Progenitor cell of endocrine pancreas (in vitro differentiated cells): ENCODE data around the gene PDZD8. TPM values are rescaled to one million over a fixed set of nuclear protein-coding genes. Genes with fewer than 3 reads are reported as not detected.

Source experiments
- DNase-seq: peaks from one replicate; pipeline ENCODE4 v3.0.0; 2021; ENCODE audit warnings: low spot score; ENCODE audit not compliant: unreplicated experiment
- H3K27ac Mint-ChIP-seq: 2 replicates; pipeline ENCODE4 v1.8.0; 2021; ENCODE audit warnings: mild to moderate bottlenecking, moderate library complexity, mixed read lengths
- H3K27me3 Mint-ChIP-seq: 2 replicates; pipeline ENCODE4 v1.8.0; 2021; ENCODE audit warnings: mixed read lengths
- H3K36me3 Mint-ChIP-seq: 2 replicates; pipeline ENCODE4 v1.8.0; 2022; ENCODE audit warnings: mixed read lengths; ENCODE audit not compliant: insufficient read depth
- H3K4me1 Mint-ChIP-seq: 2 replicates; pipeline ENCODE4 v1.8.0; 2021; ENCODE audit warnings: low read depth, mixed read lengths
- H3K4me3 Mint-ChIP-seq: 2 replicates; pipeline ENCODE4 v1.8.0; 2021; ENCODE audit warnings: low read depth, mild to moderate bottlenecking, moderate library complexity, mixed read lengths
- H3K9me3 Mint-ChIP-seq: 2 replicates; pipeline ENCODE4 v1.8.0; 2021; ENCODE audit warnings: low read depth, mixed read lengths
- total RNA-seq: library from RNA; stranded (reverse); gene quantifications from 2 replicates; pipeline ENCODE4 v1.2.1, GENCODE V29; 2021
- TF ChIP-seq, protein P1 (sequence below): fragments of 200-600 bp; sonication (generic); IDR thresholded peaks from one replicate; pipeline ENCODE4 v1.5.0; 2021; ENCODE audit warnings: antibody characterized with exemption, mild to moderate bottlenecking; ENCODE audit not compliant: unreplicated experiment

PDZD8 gene
- total RNA-seq, 1 donor from 2014 or later = 28.6 TPM

DNA sequence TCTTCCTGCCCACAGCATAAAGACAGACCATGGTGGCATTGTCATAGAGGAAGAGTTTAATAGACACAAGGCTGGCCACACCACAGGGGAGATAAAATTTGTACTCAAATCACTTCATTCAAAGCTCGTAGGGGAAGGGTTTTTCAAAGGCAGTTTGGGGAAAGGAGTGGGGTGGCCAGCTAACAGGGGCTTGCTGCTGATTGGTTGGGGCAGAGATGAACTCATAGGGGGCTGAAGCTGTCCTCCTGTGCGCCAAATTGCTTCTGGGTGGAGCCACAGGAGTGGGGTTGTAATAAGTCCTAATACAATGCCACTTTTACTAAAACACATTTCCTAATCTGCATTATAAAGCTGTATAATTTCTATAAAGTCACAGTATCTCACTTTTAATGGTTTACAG lies 22.5 kb downstream of the PDZD8 start:
- TF ChIP-seq, protein P1, sequence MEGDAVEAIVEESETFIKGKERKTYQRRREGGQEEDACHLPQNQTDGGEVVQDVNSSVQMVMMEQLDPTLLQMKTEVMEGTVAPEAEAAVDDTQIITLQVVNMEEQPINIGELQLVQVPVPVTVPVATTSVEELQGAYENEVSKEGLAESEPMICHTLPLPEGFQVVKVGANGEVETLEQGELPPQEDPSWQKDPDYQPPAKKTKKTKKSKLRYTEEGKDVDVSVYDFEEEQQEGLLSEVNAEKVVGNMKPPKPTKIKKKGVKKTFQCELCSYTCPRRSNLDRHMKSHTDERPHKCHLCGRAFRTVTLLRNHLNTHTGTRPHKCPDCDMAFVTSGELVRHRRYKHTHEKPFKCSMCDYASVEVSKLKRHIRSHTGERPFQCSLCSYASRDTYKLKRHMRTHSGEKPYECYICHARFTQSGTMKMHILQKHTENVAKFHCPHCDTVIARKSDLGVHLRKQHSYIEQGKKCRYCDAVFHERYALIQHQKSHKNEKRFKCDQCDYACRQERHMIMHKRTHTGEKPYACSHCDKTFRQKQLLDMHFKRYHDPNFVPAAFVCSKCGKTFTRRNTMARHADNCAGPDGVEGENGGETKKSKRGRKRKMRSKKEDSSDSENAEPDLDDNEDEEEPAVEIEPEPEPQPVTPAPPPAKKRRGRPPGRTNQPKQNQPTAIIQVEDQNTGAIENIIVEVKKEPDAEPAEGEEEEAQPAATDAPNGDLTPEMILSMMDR = no peak
- no peak for DNase-seq
- Mint-ChIP-seq H3K27me3 (no peaks in the 10 kb centered on the region), H3K4me1 (peaks cover 24% of the 10 kb centered on the region), H3K4me3 (no peak overlapping the region), H3K36me3 (no peaks in the 10 kb centered on the region), H3K27ac (no peak overlapping the region), H3K9me3 (no peaks in the 10 kb centered on the region)

DNA sequence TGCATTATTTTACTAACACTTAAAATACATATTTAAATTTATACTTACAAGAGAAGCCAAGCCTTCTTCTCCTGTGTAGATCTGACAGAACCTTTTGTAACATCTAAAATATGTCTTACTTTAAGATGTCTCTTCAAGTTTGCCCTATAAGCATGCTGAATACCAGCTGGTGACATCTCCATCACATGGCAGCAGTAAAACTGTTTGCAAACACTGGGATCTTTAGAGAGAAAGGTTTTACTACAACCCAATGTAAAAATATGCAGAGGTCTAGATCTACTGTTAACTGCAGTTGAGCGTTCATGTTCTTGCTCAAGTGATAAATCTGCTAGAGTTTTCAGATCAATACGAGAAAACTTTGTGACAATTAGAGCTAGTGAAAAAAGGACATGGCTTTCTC lies 23.2 kb downstream of the PDZD8 start:
- Mint-ChIP-seq H3K36me3 (no peaks in the 10 kb centered on the region), H3K4me3 (no peak overlapping the region), H3K9me3 (no peaks in the 10 kb centered on the region), H3K4me1 (peaks cover 31% of the 10 kb centered on the region), H3K27ac (no peak overlapping the region), H3K27me3 (no peaks in the 10 kb centered on the region)
- TF ChIP-seq, protein P1 = no peak
- DNase-seq = no peak

DNA sequence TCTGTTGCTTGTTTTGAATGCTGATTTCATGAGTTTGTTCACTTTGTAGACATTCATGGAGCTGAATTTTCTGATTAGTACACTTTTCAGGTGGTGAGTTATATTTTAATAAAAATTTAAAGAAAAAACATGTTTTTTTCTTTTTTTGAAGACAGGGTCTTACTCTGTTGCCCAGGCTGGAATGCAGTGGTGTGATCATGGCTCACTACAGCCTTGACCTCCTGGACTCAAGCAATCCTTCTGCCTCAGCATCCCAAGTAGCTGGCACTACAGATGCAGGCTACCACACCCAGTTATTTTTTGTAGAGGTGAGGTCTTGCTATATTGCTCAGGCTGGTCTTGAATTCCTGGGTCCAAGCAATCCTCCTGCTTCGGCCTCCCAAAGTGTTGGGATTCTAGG lies 23.7 kb downstream of the PDZD8 start:
- H3K9me3 Mint-ChIP-seq = no peaks in the 10 kb centered on the region
- no peak for DNase-seq
- no peaks in the 10 kb centered on the region for H3K27me3 Mint-ChIP-seq
- no peak overlapping the region for H3K27ac Mint-ChIP-seq
- TF ChIP-seq, protein P1 = no peak
- H3K4me3 Mint-ChIP-seq = no peak overlapping the region
- H3K36me3 Mint-ChIP-seq = no peaks in the 10 kb centered on the region
- peaks cover 33% of the 10 kb centered on the region for H3K4me1 Mint-ChIP-seq

DNA sequence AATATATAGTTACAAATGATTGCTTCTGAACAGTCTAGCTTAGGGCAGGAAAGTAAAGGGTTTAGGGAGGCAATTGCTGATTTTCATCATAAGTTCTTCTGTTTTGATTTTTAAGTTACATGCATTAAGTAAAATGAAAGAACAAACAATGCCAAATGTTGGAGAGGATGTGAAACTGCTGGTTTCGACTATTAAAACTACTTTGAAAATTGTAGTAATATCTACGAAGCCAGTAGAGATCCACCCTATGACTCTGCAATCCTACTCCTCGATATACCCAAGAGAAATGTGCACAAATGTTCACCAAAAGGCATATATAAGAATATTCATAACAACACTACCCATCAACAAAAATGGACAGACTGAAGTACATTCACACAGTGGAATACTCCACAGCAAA lies 24.3 kb downstream of the PDZD8 start:
- no peaks in the 10 kb centered on the region for H3K27me3 Mint-ChIP-seq
- TF ChIP-seq, protein P1 = no peak
- DNase-seq = no peak
- no peaks in the 10 kb centered on the region for H3K36me3 Mint-ChIP-seq
- peaks cover 31% of the 10 kb centered on the region for H3K4me1 Mint-ChIP-seq
- no peaks in the 10 kb centered on the region for H3K9me3 Mint-ChIP-seq
- no peak overlapping the region for H3K27ac Mint-ChIP-seq
- H3K4me3 Mint-ChIP-seq = no peak overlapping the region

DNA sequence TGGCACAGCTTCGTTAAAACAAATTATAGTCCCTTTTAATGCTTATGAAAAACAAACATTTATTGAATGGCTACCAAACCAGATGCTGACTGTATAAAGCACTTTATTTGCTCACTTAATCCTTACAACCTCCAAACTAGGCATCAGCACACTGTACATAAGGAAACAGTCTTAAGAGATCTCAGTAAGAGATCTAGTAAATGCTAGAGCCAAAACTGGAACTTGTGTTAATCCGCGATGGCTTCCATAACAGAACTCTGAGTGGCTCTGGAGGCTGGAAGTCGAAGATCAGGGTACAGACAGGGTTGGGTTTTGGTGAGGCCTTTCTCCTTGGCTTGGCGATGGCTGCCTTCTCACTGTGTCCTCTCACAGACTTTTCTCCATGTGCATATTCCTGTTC lies 27.0 kb downstream of the PDZD8 start:
- Mint-ChIP-seq H3K4me1 (peaks cover 27% of the 10 kb centered on the region), H3K27ac (no peak overlapping the region), H3K4me3 (no peak overlapping the region), H3K9me3 (no peaks in the 10 kb centered on the region), H3K27me3 (no peaks in the 10 kb centered on the region), H3K36me3 (no peaks in the 10 kb centered on the region)
- DNase-seq = no peak
- TF ChIP-seq, protein P1 = no peak
